ENCODE measurements around the gene CRBN. TPM values are rescaled to one million over a fixed set of nuclear protein-coding genes. Genes with fewer than 3 reads are reported as not detected.

The CRBN gene
- polyA plus RNA-seq, 1 of the 3 experiments (the other 2 are of a cell fraction): 17.5 TPM

DNA sequence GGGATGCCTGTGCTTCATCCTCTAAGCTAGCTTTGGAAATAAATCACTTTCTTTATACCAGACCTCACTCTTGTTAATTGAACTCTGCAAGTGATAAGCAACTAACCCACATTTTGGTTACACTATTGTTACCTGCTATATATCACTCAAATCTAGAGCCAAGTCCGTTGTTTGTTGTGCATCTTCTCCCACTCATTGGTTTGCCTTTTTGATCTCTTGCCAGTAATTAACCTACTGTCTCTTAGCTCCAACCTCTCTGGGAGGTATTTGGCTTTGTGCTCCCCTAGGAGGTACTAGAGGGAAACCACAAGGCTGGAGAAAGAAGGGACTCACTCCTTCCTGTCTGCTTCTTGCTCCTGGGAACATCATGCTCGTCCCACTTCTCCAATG is 12.8 kb upstream of the CRBN start (continued):
- TF ChIP-seq TAF1 (IDR thresholded peaks at IDR 0.05; ENCODE audit: borderline replicate concordance, low read depth, low read length) (no peak), RAD21 (IDR thresholded peaks at IDR 0.05; ENCODE audit: low read length) (no peak), TCF12 (IDR thresholded peaks at IDR 0.05) (no peak), RFX5 (IDR thresholded peaks at IDR 0.05; ENCODE audit: low read length) (no peak), NFIC (IDR thresholded peaks at IDR 0.05; ENCODE audit: borderline replicate concordance) (no peak), ELF1 (IDR thresholded peaks at IDR 0.05) (no peak), TEAD4 (IDR thresholded peaks at IDR 0.05; ENCODE audit: borderline replicate concordance, insufficient read depth) (no peak)
- TF ChIP-seq, protein P1, sequence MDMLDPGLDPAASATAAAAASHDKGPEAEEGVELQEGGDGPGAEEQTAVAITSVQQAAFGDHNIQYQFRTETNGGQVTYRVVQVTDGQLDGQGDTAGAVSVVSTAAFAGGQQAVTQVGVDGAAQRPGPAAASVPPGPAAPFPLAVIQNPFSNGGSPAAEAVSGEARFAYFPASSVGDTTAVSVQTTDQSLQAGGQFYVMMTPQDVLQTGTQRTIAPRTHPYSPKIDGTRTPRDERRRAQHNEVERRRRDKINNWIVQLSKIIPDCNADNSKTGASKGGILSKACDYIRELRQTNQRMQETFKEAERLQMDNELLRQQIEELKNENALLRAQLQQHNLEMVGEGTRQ (IDR thresholded peaks at IDR 0.05; ENCODE audit: borderline replicate concordance, low read depth, low read length): no peak

DNA sequence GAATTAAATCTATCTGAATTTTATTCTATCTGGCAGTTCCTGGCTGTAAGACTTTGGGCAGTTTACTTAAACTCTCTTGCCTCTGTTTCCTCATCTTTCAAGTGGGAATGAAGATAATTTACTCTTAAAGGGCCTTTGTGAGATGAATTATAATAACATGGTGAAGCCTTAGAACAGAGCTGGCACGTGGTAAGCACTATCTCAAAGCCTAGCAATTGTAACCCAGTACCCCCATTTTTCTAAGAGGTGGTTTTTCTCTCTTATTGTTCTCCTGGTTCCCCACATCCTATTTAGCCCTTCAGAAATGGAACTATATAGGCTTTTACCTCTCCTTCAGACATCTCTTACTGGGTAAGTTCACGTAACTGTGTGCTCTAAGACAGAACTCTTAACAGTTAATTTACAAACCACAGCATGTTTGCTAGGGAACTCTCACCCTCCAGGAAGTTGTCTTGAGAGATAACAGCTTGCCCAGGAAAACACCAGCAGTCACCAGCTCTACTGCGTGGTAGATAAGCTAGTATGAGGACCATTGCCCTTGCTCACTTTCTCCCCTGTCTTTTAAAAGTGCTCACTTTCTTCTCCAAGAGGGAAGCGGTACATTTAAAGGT is 12.3 kb upstream of the CRBN start:
- Histone ChIP-seq H3K36me3 (replicated peaks in 1 of 2; ENCODE audit: control insufficient read depth in 1 of 2, insufficient read depth in 2 of 2, low read length in 1 of 2) (no peaks in the 10 kb centered on the region), H3K79me2 (ENCODE audit: insufficient read depth) (no peaks in the 10 kb centered on the region), H3K27ac (ENCODE audit: low read depth in 2 of 2, low read length in 1 of 2) (no peak overlapping the region), H2AFZ (ENCODE audit: low read depth) (no peak overlapping the region), H3K4me1 (ENCODE audit: control insufficient read depth in 1 of 2, insufficient read depth in 2 of 2, low read depth in 1 of 2, low read length in 1 of 2) (peaks cover 0 to 10% of the 10 kb centered on the region in 2 experiments; a peak in 2 of 4 replicates), H3K9me3 (no peaks in the 10 kb centered on the region), H3K9ac (no peak overlapping the region), H3K27me3 (ENCODE audit: insufficient read depth) (no peaks in the 10 kb centered on the region; the same call in 1 of the 2 replicates), H3K4me2 (no peak overlapping the region), H3F3A (replicated peaks; ENCODE audit: insufficient read depth) (no peaks in the 10 kb centered on the region), H3K4me3 (ENCODE audit: low read depth in 2 of 2, low read length in 1 of 2) (no peak overlapping the region), H4K20me1 (ENCODE audit: insufficient read depth) (no peaks in the 10 kb centered on the region), H3K9me2 (no peaks in the 10 kb centered on the region)
- ChIA-PET CTCF (interaction anchor here (1.2 to 5.7 kb wide), 4 partner anchors 8 to 1099 kb away, joined by 3 to 30 read pairs (median 4); no protein-coding TSS in a partner anchor), POLR2A (no interaction called here)
- WGBS (ENCODE audit: low lambda C conversion rate): 20% methylated on average over 4 of the region's 4 CpGs
- DNase-seq: no peak
- TF ChIP-seq MXI1 (IDR thresholded peaks at IDR 0.05; ENCODE audit: low read depth, low read length) (no peak), FOSL2 (IDR thresholded peaks at IDR 0.05; ENCODE audit: borderline replicate concordance, low read depth) (no peak), NRF1 (IDR thresholded peaks at IDR 0.05; ENCODE audit: low read depth, low read length) (no peak), GATA2 (CRISPR knock-in tag; IDR thresholded peaks at IDR 0.05) (no peak), TCF12 (IDR thresholded peaks at IDR 0.05) (no peak), NFIC (IDR thresholded peaks at IDR 0.05; ENCODE audit: borderline replicate concordance) (no peak), SMC3 (IDR thresholded peaks at IDR 0.05; ENCODE audit: low read depth, low read length) (no peak), ZBTB33 (IDR thresholded peaks at IDR 0.05; ENCODE audit: borderline replicate concordance, low read depth) (no peak), SIN3A (IDR thresholded peaks at IDR 0.05; ENCODE audit: borderline replicate concordance, low read depth, low read length) (no peak), RCOR1 (IDR thresholded peaks at IDR 0.05; ENCODE audit: low read length) (no peak), GABPA (IDR thresholded peaks at IDR 0.05; ENCODE audit: low read depth) (no peak), PBX3 (IDR thresholded peaks at IDR 0.05) (no peak), ELF1 (IDR thresholded peaks at IDR 0.05) (no peak), FOXM1 (IDR thresholded peaks at IDR 0.05; ENCODE audit: low read depth) (no peak)
